Cardiac muscle cell (in vitro differentiated cells and primary cell): Measurements from ENCODE around the gene RTP5. TPM values are rescaled to one million over a fixed set of nuclear protein-coding genes. Genes with fewer than 3 reads are reported as not detected.

ENCODE experiments used
- DNase-seq, 2 donors: peaks; one replicate each; pipeline versions ENCODE4 v3.0.0 to v3.0.0-alpha.2; 2010 to 2017; ENCODE audit warnings: low read depth in 1 of 2, low spot score in 1 of 2
- H3K27ac ChIP-seq: fragments of 200-600 bp; sonication (generic); 2 replicates; pipeline ENCODE4 v1.5.1; 2016
- H3K27me3 ChIP-seq: fragments of 200-600 bp; sonication (generic); 2 replicates; pipeline ENCODE4 v1.6.0; 2016; ENCODE audit warnings: control low read depth
- H3K36me3 ChIP-seq: fragments of 200-600 bp; sonication (generic); 2 replicates; pipeline ENCODE4 v1.5.1; 2016; ENCODE audit warnings: control low read depth
- H3K4me1 ChIP-seq: fragments of 200-600 bp; sonication (generic); 2 replicates; pipeline ENCODE4 v1.8.1; 2017; ENCODE audit warnings: low read depth, mild to moderate bottlenecking, mixed run types
- H3K4me3 ChIP-seq: fragments of 200-600 bp; sonication (generic); 2 replicates; pipeline ENCODE4 v1.5.1; 2016; ENCODE audit warnings: mild to moderate bottlenecking
- H3K9me3 ChIP-seq: fragments of 200-600 bp; sonication (generic); 2 replicates; pipeline ENCODE4 v1.5.1; 2017; ENCODE audit warnings: low read depth, mild to moderate bottlenecking, control low read depth
- polyA plus RNA-seq: library from polyadenylated mRNA; unstranded; fragments of >200 nt; fragmentation: Nextera tagmentation; extraction: Ambion mirVana; gene quantifications from 2 replicates; pipeline ENCODE4 v1.2.1, GENCODE V29; 2016
- total RNA-seq: library from RNA; depleted of rRNA; stranded (reverse); fragments of >200 nt; gene quantifications from 2 replicates; pipeline ENCODE4 v1.2.3, GENCODE V29; 2016
- TF ChIP-seq, protein P1 (sequence below): IDR thresholded peaks from 2 replicates; pipeline ENCODE4 v1.5.1; 2012; ENCODE audit warnings: low read depth, mild to moderate bottlenecking, low read length

RTP5 gene
- total and polyA plus RNA-seq, 2 experiments from 2014 or later: not detected

DNA sequence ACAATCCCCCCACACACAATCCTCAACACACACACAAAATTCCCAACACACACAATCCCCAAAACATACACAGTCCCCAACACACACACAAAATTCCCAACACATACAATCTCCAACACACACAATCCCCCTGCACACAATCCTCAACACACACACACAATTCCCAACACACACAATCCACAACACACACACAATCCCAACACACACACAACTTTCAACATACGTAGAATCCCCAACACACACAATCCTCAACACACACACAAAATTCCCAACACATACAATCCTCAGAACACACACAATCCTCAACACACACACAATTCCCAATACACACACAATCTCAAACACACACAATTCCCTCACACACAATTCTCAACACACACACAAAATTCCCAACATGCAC is 8.3 kb upstream of the RTP5 start:
- Histone ChIP-seq H3K4me3 (no peak overlapping the region), H3K27me3 (no peaks in the 10 kb centered on the region), H3K4me1 (no peaks in the 10 kb centered on the region), H3K27ac (no peak overlapping the region), H3K36me3 (no peaks in the 10 kb centered on the region), H3K9me3 (no peaks in the 10 kb centered on the region)
- TF ChIP-seq, protein P1, sequence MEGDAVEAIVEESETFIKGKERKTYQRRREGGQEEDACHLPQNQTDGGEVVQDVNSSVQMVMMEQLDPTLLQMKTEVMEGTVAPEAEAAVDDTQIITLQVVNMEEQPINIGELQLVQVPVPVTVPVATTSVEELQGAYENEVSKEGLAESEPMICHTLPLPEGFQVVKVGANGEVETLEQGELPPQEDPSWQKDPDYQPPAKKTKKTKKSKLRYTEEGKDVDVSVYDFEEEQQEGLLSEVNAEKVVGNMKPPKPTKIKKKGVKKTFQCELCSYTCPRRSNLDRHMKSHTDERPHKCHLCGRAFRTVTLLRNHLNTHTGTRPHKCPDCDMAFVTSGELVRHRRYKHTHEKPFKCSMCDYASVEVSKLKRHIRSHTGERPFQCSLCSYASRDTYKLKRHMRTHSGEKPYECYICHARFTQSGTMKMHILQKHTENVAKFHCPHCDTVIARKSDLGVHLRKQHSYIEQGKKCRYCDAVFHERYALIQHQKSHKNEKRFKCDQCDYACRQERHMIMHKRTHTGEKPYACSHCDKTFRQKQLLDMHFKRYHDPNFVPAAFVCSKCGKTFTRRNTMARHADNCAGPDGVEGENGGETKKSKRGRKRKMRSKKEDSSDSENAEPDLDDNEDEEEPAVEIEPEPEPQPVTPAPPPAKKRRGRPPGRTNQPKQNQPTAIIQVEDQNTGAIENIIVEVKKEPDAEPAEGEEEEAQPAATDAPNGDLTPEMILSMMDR: no peak
- no peak for DNase-seq

DNA sequence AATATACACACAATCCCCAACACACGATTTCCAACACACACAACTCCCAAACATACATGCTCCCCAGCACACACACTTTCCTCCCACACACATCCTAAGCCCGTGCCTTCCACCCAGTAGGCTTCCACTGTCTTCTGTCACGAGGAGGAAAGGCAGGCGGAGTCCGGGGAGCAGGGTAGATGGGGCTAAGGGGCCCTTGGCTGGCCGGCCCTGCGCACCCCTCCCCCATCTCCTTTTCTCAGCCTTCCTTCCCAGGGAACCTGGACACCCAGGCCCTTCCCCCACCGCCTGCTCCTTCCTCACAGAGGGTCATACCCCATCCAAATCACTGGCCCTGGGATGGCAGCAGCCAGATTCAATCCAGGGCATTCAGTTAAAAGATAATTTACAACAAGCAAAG is 7.4 kb upstream of the RTP5 start:
- no peak overlapping the region for H3K4me3 ChIP-seq
- TF ChIP-seq, protein P1: no peak
- H3K27me3 ChIP-seq: no peaks in the 10 kb centered on the region
- H3K27ac ChIP-seq: no peak overlapping the region
- DNase-seq: no peak
- H3K4me1 ChIP-seq: no peaks in the 10 kb centered on the region
- H3K36me3 ChIP-seq: no peaks in the 10 kb centered on the region
- no peaks in the 10 kb centered on the region for H3K9me3 ChIP-seq

GRCh38 chr2:241862775-241863535 is 6.6 kb upstream of the RTP5 start:
- H3K27ac ChIP-seq: no peak overlapping the region
- no peaks in the 10 kb centered on the region for H3K4me1 ChIP-seq
- DNase-seq: no peak
- no peaks in the 10 kb centered on the region for H3K27me3 ChIP-seq
- H3K36me3 ChIP-seq: no peaks in the 10 kb centered on the region
- TF ChIP-seq, protein P1: no peak
- H3K4me3 ChIP-seq: no peak overlapping the region
- H3K9me3 ChIP-seq: no peaks in the 10 kb centered on the region

DNA sequence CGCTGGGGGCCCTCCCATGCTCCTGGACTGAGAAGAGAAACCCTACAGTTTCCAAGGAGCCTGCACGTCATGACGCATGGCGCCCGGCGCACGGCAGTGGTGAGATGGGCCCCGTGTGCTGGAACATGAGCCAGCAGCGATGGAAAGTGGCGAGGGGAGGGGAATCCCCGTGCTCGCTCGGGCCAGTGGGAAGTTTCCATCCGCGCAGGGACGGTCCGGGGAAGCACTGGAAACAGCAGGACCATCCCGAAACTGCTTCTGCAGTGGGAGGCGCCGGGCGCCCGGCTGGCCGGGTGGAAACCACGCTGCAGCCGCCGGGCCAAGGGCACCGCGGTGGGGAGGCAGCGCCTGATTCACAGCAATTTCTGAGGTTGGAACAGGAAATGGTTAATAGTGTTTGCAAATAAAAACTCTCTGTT is 6.0 kb upstream of the RTP5 start:
- Histone ChIP-seq H3K27me3 (no peaks in the 10 kb centered on the region), H3K9me3 (no peaks in the 10 kb centered on the region), H3K27ac (no peak overlapping the region), H3K36me3 (no peaks in the 10 kb centered on the region), H3K4me3 (no peak overlapping the region), H3K4me1 (no peaks in the 10 kb centered on the region)
- TF ChIP-seq, protein P1: no peak
- peak in 1 of 2 donors; percentile 70 for DNase-seq

DNA sequence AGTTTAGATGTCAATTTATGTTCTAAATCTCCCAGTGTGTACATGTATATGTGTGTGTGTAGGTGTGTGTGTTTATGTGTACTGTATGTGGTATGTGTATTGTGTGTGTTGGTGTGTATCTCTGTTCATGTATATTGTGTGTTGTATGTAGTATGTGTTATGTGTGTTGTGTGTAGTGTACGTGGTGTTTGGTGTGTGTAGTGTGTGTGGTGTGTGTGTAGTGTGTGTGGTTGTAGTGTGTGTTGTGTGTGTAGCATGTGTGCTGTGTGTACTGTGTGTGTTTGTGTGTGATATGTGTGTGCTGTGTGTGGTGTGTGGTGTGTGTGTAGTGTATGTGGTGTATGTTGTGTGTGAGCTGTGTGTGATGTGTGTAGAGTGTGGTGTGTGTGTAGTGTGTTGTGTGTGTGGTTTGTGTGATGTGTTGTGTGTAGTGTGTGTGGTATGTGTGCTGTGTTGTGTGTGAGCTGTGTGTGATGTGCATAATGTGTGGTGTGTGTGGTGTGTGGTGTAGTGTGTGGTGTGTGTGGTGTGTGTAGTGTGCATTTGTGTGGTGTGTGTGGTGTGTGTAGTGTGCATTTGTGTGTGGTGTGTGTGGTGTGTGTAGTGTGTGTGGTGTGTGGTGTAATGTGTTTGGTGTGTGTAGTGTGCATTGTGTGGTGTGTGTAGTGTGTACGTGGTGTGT is 5.2 kb upstream of the RTP5 start:
- H3K27me3 ChIP-seq: no peaks in the 10 kb centered on the region

More for the DNA sequence above, 5.2 kb upstream of the RTP5 start:
- H3K4me3 ChIP-seq: no peak overlapping the region
- no peak for DNase-seq
- H3K9me3 ChIP-seq: no peaks in the 10 kb centered on the region
- no peak overlapping the region for H3K27ac ChIP-seq
- H3K4me1 ChIP-seq: no peaks in the 10 kb centered on the region
- H3K36me3 ChIP-seq: no peaks in the 10 kb centered on the region
- TF ChIP-seq, protein P1: no peak
